HepG2 (cell line): ENCODE measurements around the gene NME2. TPM values are rescaled to one million over a fixed set of nuclear protein-coding genes. Genes with fewer than 3 reads are reported as not detected.
A peak's percentile ranks its signal among the peaks of the same experiment; 100 is the strongest.

Source experiments
- ATAC-seq: fragments of 200-7000 bp; cut with Tn5 transposase; 3 replicates; pipeline ENCODE4 v1.9.1; 2020; ENCODE audit warnings: mild to moderate bottlenecking, moderate library complexity
- BruUV-seq: library from RNA; stranded (reverse); fragments of 400-500 nt; replicated peaks from 2 replicates; lab custom pipeline; 2021; lab: Mats Ljungman, UMichigan
- CTCF ChIA-PET: fragments of 300-600 bp; formaldehyde crosslinking; extraction: SDS; loops from one replicate; lab custom pipeline; 2021; ENCODE audit warnings: low total read pairs, inconsistent platforms, low intra/inter-chr PET ratio; lab: Yijun Ruan, JAX
- POLR2A ChIA-PET: fragments of 350-600 bp; sonication (Branson Sonifier 250); formaldehyde crosslinking; loops from one replicate; lab custom pipeline; 2020; ENCODE audit warnings: antibody characterized with exemption, inconsistent platforms; lab: Yijun Ruan, JAX
- DNase-seq: peaks from one replicate; pipeline ENCODE4 v3.0.0-alpha.2; 2015; ENCODE audit warnings: low spot score
- FAIRE-seq: peaks from 3 replicates; lab custom pipeline; 2011; peaks lifted over from hg19 to GRCh38; lab: Jason Lieb, UNC
- H2AFZ ChIP-seq: one replicate; pipeline ENCODE4 v1.6.1; 2011; ENCODE audit warnings: low read length, inconsistent platforms
- H3K27ac ChIP-seq: fragments of 300-600 bp; 3 replicates; pipeline ENCODE4 v1.8.0; 2011; ENCODE audit warnings: mixed run types, mild to moderate bottlenecking, mixed read lengths, low read length, inconsistent platforms; ENCODE audit not compliant: insufficient read depth; ENCODE audit errors: extremely low read length
- H3K27me3 ChIP-seq, 2 experiments: fragments of 200-600 bp in 1 of 2; 2 replicates in 1 of 2; 3 replicates in 1 of 2; pipeline versions ENCODE4 v1.6.0 to v1.8.0; 2011; ENCODE audit warnings: low read length in 2 of 2, mild to moderate bottlenecking in 2 of 2, moderate library complexity in 2 of 2, inconsistent platforms in 1 of 2; ENCODE audit not compliant: insufficient read depth in 2 of 2, control insufficient read depth in 1 of 2
- H3K36me3 ChIP-seq, 2 experiments: fragments of 200-600 bp in 1 of 2; replicated peaks in 1 of 2; 2 replicates in 1 of 2; 3 replicates in 1 of 2; pipeline versions ENCODE4 v1.5.1 to v1.8.0; 2011; ENCODE audit warnings: low read length in 2 of 2, inconsistent platforms in 1 of 2; ENCODE audit not compliant: insufficient read depth in 2 of 2, control insufficient read depth in 1 of 2
- H3K4me1 ChIP-seq: 2 replicates; pipeline ENCODE4 v1.5.1; 2012; ENCODE audit warnings: low read length, inconsistent platforms; ENCODE audit not compliant: insufficient read depth
- H3K4me2 ChIP-seq: 2 replicates; pipeline ENCODE4 v1.6.0; 2011; ENCODE audit warnings: low read depth, low read length, inconsistent platforms
- H3K4me3 ChIP-seq, 3 experiments: fragments of 200-600 bp in 1 of 3; sonication (generic), shearing (Covaris generic) in 1 of 3; replicated peaks in 1 of 3; 2 replicates each; pipeline ENCODE4 v1.5.1; 2011 to 2016; ENCODE audit warnings: low read length in 3 of 3, inconsistent platforms in 2 of 3, low read depth in 2 of 3, mild to moderate bottlenecking in 2 of 3, control low read depth in 1 of 3, mixed read lengths in 1 of 3; ENCODE audit not compliant: insufficient read depth in 1 of 3
- H3K79me2 ChIP-seq: one replicate; pipeline ENCODE4 v1.6.1; 2011; ENCODE audit warnings: low read length, inconsistent platforms; ENCODE audit not compliant: insufficient read depth
- H3K9ac ChIP-seq: 2 replicates; pipeline ENCODE4 v1.6.0; 2011; ENCODE audit warnings: mild to moderate bottlenecking, low read depth, low read length, inconsistent platforms; ENCODE audit not compliant: insufficient read depth
- H3K9me3 ChIP-seq: 2 replicates; pipeline ENCODE4 v1.5.1; 2012; ENCODE audit warnings: mild to moderate bottlenecking, low read length
- H4K20me1 ChIP-seq: 2 replicates; pipeline ENCODE4 v1.6.0; 2011; ENCODE audit warnings: inconsistent platforms, mild to moderate bottlenecking, low read length, moderate library complexity; ENCODE audit not compliant: insufficient read depth
- ARID2 ChIP-seq: sonication (generic); formaldehyde crosslinking; IDR thresholded peaks from 2 replicates; pipeline ENCODE4 v1.8.1; 2022; ENCODE audit warnings: mild to moderate bottlenecking, missing genetic modification reagents, borderline replicate concordance
- BHLHE40 ChIP-seq: IDR thresholded peaks from 2 replicates; pipeline ENCODE4 v1.6.1; 2011; ENCODE audit warnings: low read length, improper control_type of control experiment
- SOX5 ChIP-seq: IDR thresholded peaks from 2 replicates; pipeline ENCODE4 v1.6.1; 2016; ENCODE audit warnings: borderline replicate concordance
- ZNF318 ChIP-seq: sonication (generic); formaldehyde crosslinking; IDR thresholded peaks from 2 replicates; pipeline ENCODE4 v1.4.0; 2020; ENCODE audit warnings: mild to moderate bottlenecking, missing genetic modification reagents
- ZNF510 ChIP-seq: sonication (generic); formaldehyde crosslinking; IDR thresholded peaks from 2 replicates; pipeline ENCODE4 v1.4.0; 2020; ENCODE audit warnings: low read depth, mild to moderate bottlenecking, missing genetic modification reagents
- WGBS: methylation state at CpG from one replicate; pipeline ENCODE4 v1.1.6; 2017; ENCODE audit warnings: low lambda C conversion rate; 5-methylcytosine and 5-hydroxymethylcytosine counted together
- in situ Hi-C: cut with HindIII; loops from 2 replicates; pipeline ENCODE4 v1.10.0; 2017; ENCODE audit warnings: low pct_unique_long_range_greater_than_20kb; ENCODE audit not compliant: extremely low pct_ligation_motif_present
- intact Hi-C: fragments of 100-400 bp; cut with micrococcal nuclease; formaldehyde crosslinking; loops from one replicate; pipeline ENCODE4 v1.10.0; 2022; ENCODE audit not compliant: unreplicated experiment
- polyA plus RNA-seq, 8 experiments: library from polyadenylated mRNA; depleted of rRNA in 3 of 8; stranded (reverse) in 7 of 8; unstranded in 1 of 8; fragments of >200 nt; fragmentation: Illumina TruSeq in 4 of 8; extraction: Trizol in 4 of 8; gene quantifications; 2 replicates each; pipeline versions ENCODE4 v1.2.1 to v1.2.3, GENCODE V29; 2011 to 2016; ENCODE audit warnings: low read depth in 4 of 8, missing spikeins in 1 of 8, mixed read lengths in 1 of 8; ENCODE audit not compliant: insufficient read depth in 1 of 8
- total RNA-seq, 5 experiments: library from RNA; depleted of rRNA; stranded (reverse); fragments of >200 nt; fragmentation: Illumina TruSeq; extraction: Trizol; gene quantifications; 2 replicates each; pipeline ENCODE4 v1.2.3, GENCODE V29; 2016; ENCODE audit warnings: low read depth in 1 of 5
- TF ChIP-seq, protein P1 (sequence below): fragments of 450-650 bp; IDR thresholded peaks from 2 replicates; pipeline ENCODE4 v1.6.1; 2016
- TF ChIP-seq, protein P2 (sequence below): IDR thresholded peaks from 2 replicates; pipeline ENCODE4 v1.6.1; 2016; ENCODE audit warnings: missing genetic modification reagents, missing compliant biosample characterization

Gene NME2
- total and polyA plus RNA-seq, 2 of the 13 experiments (the other 11 are each of a cell fraction or from before 2014, with no cell fraction given), result 790 to 1,213 TPM

DNA sequence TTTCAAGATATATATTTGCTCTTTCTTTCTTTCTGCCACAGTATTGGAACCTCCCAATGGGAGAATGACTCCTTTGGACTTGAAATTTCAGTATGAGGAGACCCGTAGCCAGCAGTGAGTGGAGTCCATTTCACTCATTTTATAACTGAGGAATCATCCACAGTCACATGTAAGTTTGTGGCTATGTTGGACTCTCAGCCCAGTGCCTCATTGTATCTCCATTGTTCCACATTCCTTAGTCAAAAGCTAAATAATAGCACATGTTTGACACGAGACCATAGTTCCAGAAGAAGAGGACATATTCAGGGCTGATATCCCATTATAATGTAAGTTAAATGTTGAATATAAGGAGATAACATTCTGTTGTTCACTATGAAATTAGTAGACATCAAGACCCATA lies 32.8 kb upstream of the NME2 start:
- FAIRE-seq, result no peak
- no peak for DNase-seq
- Histone ChIP-seq H3K79me2 (no peaks in the 10 kb centered on the region), H3K36me3 (no peaks in the 10 kb centered on the region), H3K4me3 (no peak overlapping the region), H3K4me1 (peaks cover 46% of the 10 kb centered on the region), H3K9me3 (no peaks in the 10 kb centered on the region), H3K9ac (no peak overlapping the region), H3K27me3 (no peaks in the 10 kb centered on the region), H4K20me1 (no peaks in the 10 kb centered on the region), H3K4me2 (peak overlapping the region; percentile 54), H3K27ac (no peak overlapping the region), H2AFZ (no peak overlapping the region)
- ATAC-seq, result no peak; the same call in none of the 3 replicates
- ChIA-PET CTCF (no interaction called here), POLR2A (interaction anchor here (0.6 kb wide), 1 partner anchor 410 kb away, joined by 3 read pairs; no protein-coding TSS in a partner anchor)
- WGBS, result 6% methylated on average over 2 of the region's 2 CpGs
- in situ Hi-C loops, result no loop called here
- TF ChIP-seq, protein P1, sequence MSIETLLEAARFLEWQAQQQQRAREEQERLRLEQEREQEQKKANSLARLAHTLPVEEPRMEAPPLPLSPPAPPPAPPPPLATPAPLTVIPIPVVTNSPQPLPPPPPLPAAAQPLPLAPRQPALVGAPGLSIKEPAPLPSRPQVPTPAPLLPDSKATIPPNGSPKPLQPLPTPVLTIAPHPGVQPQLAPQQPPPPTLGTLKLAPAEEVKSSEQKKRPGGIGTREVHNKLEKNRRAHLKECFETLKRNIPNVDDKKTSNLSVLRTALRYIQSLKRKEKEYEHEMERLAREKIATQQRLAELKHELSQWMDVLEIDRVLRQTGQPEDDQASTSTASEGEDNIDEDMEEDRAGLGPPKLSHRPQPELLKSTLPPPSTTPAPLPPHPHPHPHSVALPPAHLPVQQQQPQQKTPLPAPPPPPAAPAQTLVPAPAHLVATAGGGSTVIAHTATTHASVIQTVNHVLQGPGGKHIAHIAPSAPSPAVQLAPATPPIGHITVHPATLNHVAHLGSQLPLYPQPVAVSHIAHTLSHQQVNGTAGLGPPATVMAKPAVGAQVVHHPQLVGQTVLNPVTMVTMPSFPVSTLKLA, result peak; percentile 62
- TF ChIP-seq BHLHE40, result peak; percentile 49
- TF ChIP-seq ZNF510 (CRISPR knock-in tag), result no peak
- TF ChIP-seq ZNF318, result no peak
- 0 out of 2 replicates have a peak, but pooled peaks have one; percentile 24 for TF ChIP-seq ARID2
- TF ChIP-seq SOX5 (CRISPR knock-in tag), result peak; percentile 41; the same call in 1 of the 2 replicates
- TF ChIP-seq, protein P2, sequence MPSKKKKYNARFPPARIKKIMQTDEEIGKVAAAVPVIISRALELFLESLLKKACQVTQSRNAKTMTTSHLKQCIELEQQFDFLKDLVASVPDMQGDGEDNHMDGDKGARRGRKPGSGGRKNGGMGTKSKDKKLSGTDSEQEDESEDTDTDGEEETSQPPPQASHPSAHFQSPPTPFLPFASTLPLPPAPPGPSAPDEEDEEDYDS, result no peak
- no TSS peak for BruUV-seq
- intact Hi-C loops, result no loop called here
